K562 treated with DMSO at 1 percent for 12 hours (cell line): ENCODE measurements around the gene RPS23. TPM values are rescaled to one million over a fixed set of nuclear protein-coding genes. Genes with fewer than 3 reads are reported as not detected.

Experiments
- total RNA-seq: library from RNA; unstranded; fragments of 300-600 nt; gene quantifications from 2 replicates; pipeline ENCODE4 v1.2.3, GENCODE V29; 2022; ENCODE audit not compliant: insufficient read depth

RPS23 gene
- total RNA-seq: 7,231 and 11,018 TPM in 2 replicates

GRCh38 chr5:82277987-82278710 is at the start of gene RPS23:
Gene RPS23 (minus strand): TSS chr5:82278354. CDS start chr5:82278323, 31 bp downstream.

